ENCODE measurements around the gene CASTOR1.

CASTOR1 gene

DNA sequence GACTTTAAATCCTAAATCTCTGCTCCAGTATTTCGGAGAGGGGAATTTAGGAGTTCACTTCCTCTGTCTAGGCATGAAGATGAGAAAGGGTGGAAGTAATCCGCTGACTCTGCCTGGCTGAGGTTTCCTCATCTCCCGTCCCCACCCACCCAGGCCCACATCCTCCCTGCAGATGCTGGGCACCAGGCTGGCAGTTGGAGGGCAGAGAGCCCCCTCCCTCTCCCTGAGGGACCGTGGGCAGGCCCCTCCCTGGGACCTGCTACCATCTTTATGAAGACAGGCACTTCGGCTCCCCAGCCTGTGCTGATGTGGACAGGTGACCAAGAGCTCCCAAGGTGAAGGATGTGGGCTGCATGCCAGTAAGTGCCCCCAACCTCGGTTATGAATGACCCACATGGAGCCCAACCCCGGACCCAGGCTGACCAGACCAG lies 6.7 kb downstream of the CASTOR1 start:
- DNase-seq (ENCODE audit: low spot score), result no peak
- in situ Hi-C loops (cut with MboI; ENCODE audit: low sequenced_read_pairs, unreplicated experiment), result no loop called here
- TF ChIP-seq, protein P1, sequence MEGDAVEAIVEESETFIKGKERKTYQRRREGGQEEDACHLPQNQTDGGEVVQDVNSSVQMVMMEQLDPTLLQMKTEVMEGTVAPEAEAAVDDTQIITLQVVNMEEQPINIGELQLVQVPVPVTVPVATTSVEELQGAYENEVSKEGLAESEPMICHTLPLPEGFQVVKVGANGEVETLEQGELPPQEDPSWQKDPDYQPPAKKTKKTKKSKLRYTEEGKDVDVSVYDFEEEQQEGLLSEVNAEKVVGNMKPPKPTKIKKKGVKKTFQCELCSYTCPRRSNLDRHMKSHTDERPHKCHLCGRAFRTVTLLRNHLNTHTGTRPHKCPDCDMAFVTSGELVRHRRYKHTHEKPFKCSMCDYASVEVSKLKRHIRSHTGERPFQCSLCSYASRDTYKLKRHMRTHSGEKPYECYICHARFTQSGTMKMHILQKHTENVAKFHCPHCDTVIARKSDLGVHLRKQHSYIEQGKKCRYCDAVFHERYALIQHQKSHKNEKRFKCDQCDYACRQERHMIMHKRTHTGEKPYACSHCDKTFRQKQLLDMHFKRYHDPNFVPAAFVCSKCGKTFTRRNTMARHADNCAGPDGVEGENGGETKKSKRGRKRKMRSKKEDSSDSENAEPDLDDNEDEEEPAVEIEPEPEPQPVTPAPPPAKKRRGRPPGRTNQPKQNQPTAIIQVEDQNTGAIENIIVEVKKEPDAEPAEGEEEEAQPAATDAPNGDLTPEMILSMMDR (IDR thresholded peaks at IDR 0.05; ENCODE audit: borderline replicate concordance, control extremely low read depth, extremely low read depth, insufficient read depth, missing control alignments), result no peak

DNA sequence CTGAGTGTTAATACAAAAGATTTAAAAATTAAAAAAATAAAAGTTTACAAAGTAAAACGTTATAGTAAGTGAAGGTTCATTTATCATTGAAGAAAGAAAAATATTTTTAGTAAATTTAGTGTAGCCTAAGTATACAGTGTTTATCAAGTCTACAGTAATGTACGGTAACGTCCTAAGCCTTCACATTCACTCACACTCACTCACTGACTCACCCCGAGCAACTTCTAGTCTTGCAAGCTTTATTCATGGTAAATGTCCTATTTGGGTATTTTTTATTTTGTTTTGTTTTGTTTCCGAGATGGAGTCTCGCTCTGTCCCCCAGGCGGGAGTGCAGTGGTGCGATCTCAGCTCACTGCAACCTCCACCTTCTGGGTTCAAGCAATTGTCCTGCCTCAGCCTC lies 8.8 kb downstream of the CASTOR1 start:
- DNase-seq (ENCODE audit: low spot score), result no peak
- TF ChIP-seq, protein P1 (IDR thresholded peaks at IDR 0.05; ENCODE audit: borderline replicate concordance, control extremely low read depth, extremely low read depth, insufficient read depth, missing control alignments), result no peak
- in situ Hi-C loops (cut with MboI; ENCODE audit: low sequenced_read_pairs, unreplicated experiment), result no loop called here

DNA sequence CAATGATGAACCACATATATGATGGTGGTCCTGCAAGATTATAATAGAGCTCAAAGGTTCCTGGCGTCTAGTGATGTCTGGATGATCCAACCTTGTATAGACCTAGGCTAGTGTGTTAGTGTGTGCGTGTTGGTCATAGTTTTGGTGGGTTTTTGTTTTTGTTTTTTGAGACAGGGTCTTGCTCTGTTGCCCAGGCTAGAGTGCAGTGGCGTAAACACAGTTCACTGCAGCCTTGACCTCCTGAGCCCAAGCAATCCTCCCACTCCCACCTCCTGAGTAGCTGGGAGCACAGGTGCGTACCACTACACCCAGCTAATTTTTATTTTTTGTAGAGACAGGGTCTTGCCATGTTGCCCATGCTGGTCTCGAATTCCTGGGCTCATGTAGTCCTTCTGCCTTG lies 9.4 kb downstream of the CASTOR1 start:
- in situ Hi-C loops (cut with MboI; ENCODE audit: low sequenced_read_pairs, unreplicated experiment), result no loop called here
- TF ChIP-seq, protein P1 (IDR thresholded peaks at IDR 0.05; ENCODE audit: borderline replicate concordance, control extremely low read depth, extremely low read depth, insufficient read depth, missing control alignments), result no peak
- DNase-seq (ENCODE audit: low spot score), result no peak

DNA sequence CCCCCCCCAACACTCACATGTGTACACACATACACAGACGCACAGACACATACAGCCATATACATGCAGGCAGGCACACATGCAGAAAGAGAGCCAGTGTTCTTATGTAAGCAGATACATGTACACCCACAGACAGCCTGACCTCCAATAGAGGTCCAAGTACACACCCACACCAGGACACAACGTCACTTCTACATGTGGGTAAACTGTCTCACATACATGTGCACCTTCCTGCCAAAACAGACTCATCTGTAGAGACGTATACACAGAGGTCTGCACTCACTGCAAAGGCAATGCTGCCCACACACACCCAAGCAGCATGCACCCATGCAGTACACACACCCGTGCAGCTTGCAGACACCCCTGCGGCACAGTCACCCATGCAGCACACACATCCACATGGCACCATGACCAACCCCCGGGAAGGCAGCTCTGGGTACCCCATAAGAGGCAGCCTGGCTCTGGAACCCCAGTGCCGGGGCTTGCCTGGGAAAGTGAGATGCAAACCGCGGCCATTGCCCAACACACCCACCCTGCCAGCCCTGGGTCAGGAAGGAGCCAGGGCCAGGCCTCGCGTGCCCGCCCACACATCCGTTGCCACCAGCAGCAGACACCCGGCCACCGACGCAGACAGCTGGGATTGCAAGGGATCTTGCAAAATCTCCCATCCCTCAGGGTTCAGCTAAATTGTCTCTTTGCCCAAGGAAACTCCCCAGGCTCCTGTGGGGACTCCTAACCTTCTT lies 10.1 kb downstream of the CASTOR1 start:
- no peak for DNase-seq (ENCODE audit: low spot score)
- in situ Hi-C loops (cut with MboI; ENCODE audit: low sequenced_read_pairs, unreplicated experiment), result no loop called here
- TF ChIP-seq, protein P1 (IDR thresholded peaks at IDR 0.05; ENCODE audit: borderline replicate concordance, control extremely low read depth, extremely low read depth, insufficient read depth, missing control alignments), result no peak

DNA sequence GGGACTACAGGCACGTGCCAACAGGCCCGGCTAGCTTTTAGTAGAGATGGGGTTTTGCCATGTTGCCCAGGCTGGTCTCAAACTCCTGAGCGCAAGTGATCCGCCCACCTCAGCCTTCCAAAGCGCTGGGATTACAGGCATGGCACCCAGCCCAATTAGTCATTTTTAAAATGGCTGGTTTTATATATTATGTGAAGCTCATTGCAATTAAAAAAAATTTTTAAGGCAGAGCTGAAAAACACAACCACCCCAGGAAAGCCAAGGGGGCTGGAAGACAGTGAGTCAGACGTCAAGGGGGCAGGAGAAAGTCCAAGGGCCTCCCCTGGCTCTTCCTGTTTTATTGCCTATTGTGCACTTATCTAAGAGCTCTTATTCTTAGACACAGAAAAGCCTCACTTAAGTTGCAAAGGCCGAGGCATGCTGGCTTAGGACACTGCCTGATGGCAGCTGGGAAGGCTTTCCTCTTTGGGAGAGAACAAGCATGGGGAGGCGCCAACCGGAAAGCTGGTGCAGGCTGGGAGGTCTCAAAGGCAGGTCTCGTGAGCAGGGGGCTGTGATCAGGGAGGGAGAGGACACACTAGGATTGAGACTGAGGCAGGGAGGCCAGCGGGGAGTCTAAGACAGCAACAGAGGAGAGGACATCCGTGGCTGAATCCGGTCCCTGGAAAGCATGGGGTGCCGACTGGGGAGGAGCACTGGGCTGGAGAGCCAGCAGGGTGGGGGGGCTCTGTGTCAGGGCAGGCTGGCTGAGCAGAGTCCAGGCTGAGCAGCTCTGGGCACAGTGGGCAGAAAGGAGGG lies 11.6 kb downstream of the CASTOR1 start:
- in situ Hi-C loops (cut with MboI; ENCODE audit: low sequenced_read_pairs, unreplicated experiment), result no loop called here
- DNase-seq (ENCODE audit: low spot score), result no peak
- TF ChIP-seq, protein P1 (IDR thresholded peaks at IDR 0.05; ENCODE audit: borderline replicate concordance, control extremely low read depth, extremely low read depth, insufficient read depth, missing control alignments), result no peak

DNA sequence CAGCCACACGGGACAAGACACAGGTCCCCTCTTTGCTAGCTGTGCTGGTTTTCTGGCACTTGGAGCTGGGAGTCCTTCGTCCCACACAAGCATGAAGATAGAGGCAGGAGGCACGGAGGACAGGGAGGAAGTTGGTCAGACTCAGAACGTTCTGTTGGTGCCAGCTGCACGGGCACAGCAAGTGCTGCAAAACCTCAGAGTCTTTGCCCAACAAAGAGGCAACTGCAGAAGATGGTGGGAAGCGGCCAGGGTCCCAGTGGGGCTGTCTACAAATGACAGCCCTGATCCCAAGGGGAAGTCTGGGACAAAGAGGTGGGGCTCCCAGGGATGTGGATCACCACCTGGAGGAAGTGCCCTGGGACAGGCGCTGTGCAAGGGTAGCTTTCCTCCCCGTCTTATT lies 13.3 kb downstream of the CASTOR1 start:
- in situ Hi-C loops (cut with MboI; ENCODE audit: low sequenced_read_pairs, unreplicated experiment), result no loop called here
- TF ChIP-seq, protein P1 (IDR thresholded peaks at IDR 0.05; ENCODE audit: borderline replicate concordance, control extremely low read depth, extremely low read depth, insufficient read depth, missing control alignments), result no peak
- DNase-seq (ENCODE audit: low spot score), result no peak

All from GM13976 (cell line).